Measurements from ENCODE around the gene PMF1. TPM values are rescaled to one million over a fixed set of nuclear protein-coding genes. Genes with fewer than 3 reads are reported as not detected.

Gene PMF1
- total RNA-seq, 1 donor from 2014 or later, result 55.3 TPM

- FAIRE-seq (no peak), DNase-seq (ENCODE audit: low read depth) (no peak)
- Histone ChIP-seq H3K27me3 (ENCODE audit: control insufficient read depth, insufficient read depth, low read length) (no peaks in the 10 kb centered on the region), H3K36me3 (ENCODE audit: control insufficient read depth, insufficient read depth, low read length) (peaks cover under 1% of the 10 kb centered on the region), H3K4me3 (ENCODE audit: low read depth, low read length) (no peak overlapping the region)
- TF ChIP-seq CTCF (IDR thresholded peaks at IDR 0.05; ENCODE audit: insufficient read depth, low read length, severe bottlenecking), result no peak
Measured at GRCh38 chr1:156191292-156191964, 21.4 kb upstream of the PMF1 start.

- peaks cover 3% of the 10 kb centered on the region for H3K36me3 ChIP-seq (ENCODE audit: control insufficient read depth, insufficient read depth, low read length)
- H3K4me3 ChIP-seq (ENCODE audit: low read depth, low read length), result peak overlapping the region; percentile 78
- FAIRE-seq, result no peak
- no peak for DNase-seq (ENCODE audit: low read depth)
- no peak for TF ChIP-seq CTCF (IDR thresholded peaks at IDR 0.05; ENCODE audit: insufficient read depth, low read length, severe bottlenecking)
- no peaks in the 10 kb centered on the region for H3K27me3 ChIP-seq (ENCODE audit: control insufficient read depth, insufficient read depth, low read length)
Measured at GRCh38 chr1:156193208-156193487, 19.7 kb upstream of the PMF1 start.

GRCh38 chr1:156193488-156194299, 19.1 kb upstream of the PMF1 start, which contains the start of gene SLC25A44:
SLC25A44 (plus strand) TSS chr1:156194104; CDS start chr1:156199848, 5,744 bp downstream.
- TF ChIP-seq CTCF (IDR thresholded peaks at IDR 0.05; ENCODE audit: insufficient read depth, low read length, severe bottlenecking), result peak; percentile 67
- H3K4me3 ChIP-seq (ENCODE audit: low read depth, low read length), result peak within 1 kb of the TSS; percentile 78
- H3K36me3 ChIP-seq (ENCODE audit: control insufficient read depth, insufficient read depth, low read length), result peaks cover 3% of the 10 kb centered on the region
- no peaks in the 10 kb centered on the region for H3K27me3 ChIP-seq (ENCODE audit: control insufficient read depth, insufficient read depth, low read length)
- DNase-seq (ENCODE audit: low read depth), result peak; percentile 99
- peak; percentile 79 for FAIRE-seq

- no peak for TF ChIP-seq CTCF (IDR thresholded peaks at IDR 0.05; ENCODE audit: insufficient read depth, low read length, severe bottlenecking)
- DNase-seq (ENCODE audit: low read depth), result no peak
- Histone ChIP-seq H3K4me3 (ENCODE audit: low read depth, low read length) (peak overlapping the region; percentile 78), H3K27me3 (ENCODE audit: control insufficient read depth, insufficient read depth, low read length) (no peaks in the 10 kb centered on the region), H3K36me3 (ENCODE audit: control insufficient read depth, insufficient read depth, low read length) (peaks cover 5% of the 10 kb centered on the region)
- FAIRE-seq, result no peak
Measured at GRCh38 chr1:156194300-156194652, 18.5 kb upstream of the PMF1 start.

- Histone ChIP-seq H3K36me3 (ENCODE audit: control insufficient read depth, insufficient read depth, low read length) (peaks cover 8% of the 10 kb centered on the region), H3K4me3 (ENCODE audit: low read depth, low read length) (no peak overlapping the region)
- no peak for FAIRE-seq
Measured at GRCh38 chr1:156195853-156196252, 17.0 kb upstream of the PMF1 start.

More at GRCh38 chr1:156195853-156196252, 17.0 kb upstream of the PMF1 start:
- TF ChIP-seq CTCF (IDR thresholded peaks at IDR 0.05; ENCODE audit: insufficient read depth, low read length, severe bottlenecking), result no peak
- H3K27me3 ChIP-seq (ENCODE audit: control insufficient read depth, insufficient read depth, low read length), result no peaks in the 10 kb centered on the region
- no peak for DNase-seq (ENCODE audit: low read depth)
